Keratinocyte (primary cell): ENCODE results near the gene ACP6. TPM values are rescaled to one million over a fixed set of nuclear protein-coding genes. Genes with fewer than 3 reads are reported as not detected.

Experiments used
- DNase-seq: peaks from one replicate; pipeline ENCODE4 v3.0.0-alpha.2; 2011; ENCODE audit warnings: low read depth, missing footprints, low spot score
- FAIRE-seq: peaks from 2 replicates; lab custom pipeline; 2011; peaks lifted over from hg19 to GRCh38; lab: Jason Lieb, UNC
- H2AFZ ChIP-seq: 2 replicates; pipeline ENCODE4 v1.6.0; 2012; ENCODE audit warnings: low read length, control low read depth, inconsistent platforms; ENCODE audit not compliant: control insufficient read depth
- H3K27ac ChIP-seq: 2 replicates; pipeline ENCODE4 v1.5.1; 2011; ENCODE audit warnings: low read length; ENCODE audit not compliant: control insufficient read depth, insufficient read depth
- H3K27me3 ChIP-seq: 3 replicates; pipeline ENCODE4 v1.6.0; 2011; ENCODE audit warnings: low read length; ENCODE audit not compliant: control insufficient read depth, insufficient read depth; ENCODE audit errors: extremely low read depth
- H3K36me3 ChIP-seq, 2 experiments: 2 replicates in 1 of 2; 3 replicates in 1 of 2; pipeline ENCODE4 v1.5.1; 2011; ENCODE audit warnings: low read length in 2 of 2, mild to moderate bottlenecking in 1 of 2; ENCODE audit not compliant: control insufficient read depth in 2 of 2, insufficient read depth in 2 of 2; ENCODE audit errors: extremely low read depth in 1 of 2
- H3K4me1 ChIP-seq: 3 replicates; pipeline ENCODE4 v1.5.1; 2011; ENCODE audit warnings: low read length; ENCODE audit not compliant: control insufficient read depth, insufficient read depth; ENCODE audit errors: extremely low read depth
- H3K4me2 ChIP-seq: 3 replicates; pipeline ENCODE4 v1.6.0; 2011; ENCODE audit warnings: low read depth, low read length; ENCODE audit not compliant: control insufficient read depth, insufficient read depth; ENCODE audit errors: extremely low read depth
- H3K4me3 ChIP-seq, 3 experiments: fragments of 200-600 bp in 1 of 3; sonication (generic) in 1 of 3; 2 replicates in 2 of 3; 3 replicates in 1 of 3; pipeline ENCODE4 v1.5.1; 2011 to 2016; ENCODE audit warnings: low read length in 3 of 3, mild to moderate bottlenecking in 3 of 3, control low read depth in 2 of 3, inconsistent platforms in 1 of 3, low read depth in 1 of 3, mixed read lengths in 1 of 3, mixed run types in 1 of 3, moderate library complexity in 1 of 3; ENCODE audit not compliant: control insufficient read depth in 2 of 3, insufficient read depth in 2 of 3; ENCODE audit errors: extremely low read depth in 1 of 3
- H3K79me2 ChIP-seq: 2 replicates; pipeline ENCODE4 v1.6.0; 2012; ENCODE audit warnings: low read length; ENCODE audit not compliant: control insufficient read depth, insufficient read depth
- H3K9ac ChIP-seq: 3 replicates; pipeline ENCODE4 v1.6.0; 2011; ENCODE audit warnings: low read length; ENCODE audit not compliant: control insufficient read depth, insufficient read depth; ENCODE audit errors: extremely low read depth
- H3K9me1 ChIP-seq: 3 replicates; pipeline ENCODE4 v1.6.0; 2011; ENCODE audit warnings: low read length; ENCODE audit not compliant: control insufficient read depth, insufficient read depth; ENCODE audit errors: extremely low read depth
- H3K9me3 ChIP-seq: 2 replicates; pipeline ENCODE4 v1.5.1; 2012; ENCODE audit warnings: low read depth, low read length; ENCODE audit not compliant: control insufficient read depth
- H4K20me1 ChIP-seq: 3 replicates; pipeline ENCODE4 v1.6.0; 2011; ENCODE audit warnings: low read length; ENCODE audit not compliant: control insufficient read depth, insufficient read depth; ENCODE audit errors: extremely low read depth
- EZH2 ChIP-seq: IDR thresholded peaks from one replicate; pipeline ENCODE4 v1.6.1; 2012; ENCODE audit warnings: inconsistent platforms, mild to moderate bottlenecking, low read length, moderate library complexity
- dilution Hi-C: fragments of 300-500 bp; cut with MboI; formaldehyde crosslinking; loops from one replicate; pipeline ENCODE4 v1.7.0; 2020; ENCODE audit warnings: low sequenced_read_pairs; ENCODE audit not compliant: extremely low pct_ligation_motif_present
- polyA plus RNA-seq, 5 experiments: library from polyadenylated mRNA; depleted of rRNA in 3 of 5; stranded (reverse) in 3 of 5; stranded (forward) in 1 of 5; unstranded in 1 of 5; fragments of >200 nt; gene quantifications; 1 replicate in 1 of 5; 2 replicates in 3 of 5; 3 replicates in 1 of 5; pipeline versions ENCODE4 v1.2.1 to v1.2.3, GENCODE V29; 2011 to 2012; ENCODE audit warnings: missing spikeins in 2 of 5, low read depth in 1 of 5, low replicate concordance in 1 of 5
- TF ChIP-seq, protein P1 (sequence below), 3 experiments: IDR thresholded peaks in 1 of 3; conservative IDR thresholded peaks in 1 of 3; optimal IDR thresholded peaks in 1 of 3; 2 replicates in 2 of 3; 3 replicates in 1 of 3; pipeline versions ENCODE3 to v1.5.1; 2011; ENCODE audit warnings: low read length in 3 of 3, mild to moderate bottlenecking in 3 of 3, moderate library complexity in 2 of 3, control low read depth in 1 of 3, inconsistent platforms in 1 of 3; ENCODE audit not compliant: insufficient read depth in 2 of 3; ENCODE audit errors: extremely low read depth in 1 of 3

The ACP6 gene
- polyA plus RNA-seq, 1 donor (not counting 4 experiments of a cell fraction or from before 2014, with no cell fraction given) = 7.4 TPM

DNA sequence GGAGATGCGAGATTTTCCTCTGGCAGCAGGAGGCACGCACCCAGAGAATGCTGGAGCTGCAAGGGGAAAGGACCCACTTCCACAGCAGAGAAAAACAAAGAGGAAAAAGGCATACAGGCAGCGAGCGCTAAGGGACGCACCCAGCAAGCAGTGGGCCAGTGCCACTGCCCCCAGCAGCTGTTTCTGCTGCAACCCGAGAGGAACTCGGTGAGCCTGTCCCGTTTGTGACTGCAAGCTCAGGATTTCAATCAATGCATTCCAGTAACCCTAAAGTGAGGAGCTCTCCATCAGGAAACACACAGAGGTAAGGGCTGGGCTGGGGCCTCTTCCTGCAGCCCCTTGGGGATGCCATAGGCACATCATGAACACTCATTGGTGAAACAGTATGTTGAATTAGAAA is 58.7 kb downstream of the ACP6 start:
- Histone ChIP-seq H3K27me3 (no peaks in the 10 kb centered on the region), H3K4me2 (no peak overlapping the region), H3K4me1 (no peaks in the 10 kb centered on the region), H3K27ac (no peak overlapping the region), H2AFZ (no peak overlapping the region), H3K36me3 (peaks cover 5 to 7% of the 10 kb centered on the region in 2 experiments), H3K79me2 (no peaks in the 10 kb centered on the region), H3K4me3 (no peak overlapping the region), H3K9me3 (no peaks in the 10 kb centered on the region), H3K9me1 (no peaks in the 10 kb centered on the region), H4K20me1 (no peaks in the 10 kb centered on the region), H3K9ac (no peak overlapping the region)
- FAIRE-seq = no peak
- dilution Hi-C loops = no loop called here
- no peak for DNase-seq
- TF ChIP-seq, protein P1, sequence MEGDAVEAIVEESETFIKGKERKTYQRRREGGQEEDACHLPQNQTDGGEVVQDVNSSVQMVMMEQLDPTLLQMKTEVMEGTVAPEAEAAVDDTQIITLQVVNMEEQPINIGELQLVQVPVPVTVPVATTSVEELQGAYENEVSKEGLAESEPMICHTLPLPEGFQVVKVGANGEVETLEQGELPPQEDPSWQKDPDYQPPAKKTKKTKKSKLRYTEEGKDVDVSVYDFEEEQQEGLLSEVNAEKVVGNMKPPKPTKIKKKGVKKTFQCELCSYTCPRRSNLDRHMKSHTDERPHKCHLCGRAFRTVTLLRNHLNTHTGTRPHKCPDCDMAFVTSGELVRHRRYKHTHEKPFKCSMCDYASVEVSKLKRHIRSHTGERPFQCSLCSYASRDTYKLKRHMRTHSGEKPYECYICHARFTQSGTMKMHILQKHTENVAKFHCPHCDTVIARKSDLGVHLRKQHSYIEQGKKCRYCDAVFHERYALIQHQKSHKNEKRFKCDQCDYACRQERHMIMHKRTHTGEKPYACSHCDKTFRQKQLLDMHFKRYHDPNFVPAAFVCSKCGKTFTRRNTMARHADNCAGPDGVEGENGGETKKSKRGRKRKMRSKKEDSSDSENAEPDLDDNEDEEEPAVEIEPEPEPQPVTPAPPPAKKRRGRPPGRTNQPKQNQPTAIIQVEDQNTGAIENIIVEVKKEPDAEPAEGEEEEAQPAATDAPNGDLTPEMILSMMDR (optimal IDR thresholded peaks at IDR 0.05 in 1 of 3, IDR thresholded peaks at IDR 0.05 in 1 of 3, conservative IDR thresholded peaks at IDR 0.05 in 1 of 3; ENCODE audit: extremely low read depth in 1 of 3, insufficient read depth in 2 of 3, low read length in 3 of 3) = no peak
- no peak for TF ChIP-seq EZH2

DNA sequence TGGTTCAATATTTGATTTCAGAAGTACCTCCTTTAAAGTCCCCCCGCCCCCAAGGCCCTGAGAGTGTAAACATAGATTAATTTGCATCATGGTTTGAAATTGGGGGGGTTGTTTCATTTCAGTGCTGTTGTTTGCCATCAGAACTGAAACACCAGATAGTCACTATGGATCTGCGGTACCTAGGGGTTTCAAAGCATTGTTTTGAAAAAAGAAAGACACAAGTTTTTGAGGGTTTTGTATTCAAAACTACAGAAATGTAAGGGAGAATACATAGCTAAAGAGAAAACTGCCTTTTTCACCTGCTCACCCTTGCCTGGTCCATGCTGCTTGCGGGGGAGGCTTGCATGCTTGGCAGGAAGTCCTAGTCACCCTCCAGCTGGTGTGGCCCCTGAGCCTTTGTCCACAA is 59.3 kb downstream of the ACP6 start:
- DNase-seq (no peak), FAIRE-seq (no peak)
- Histone ChIP-seq H3K9me3 (no peaks in the 10 kb centered on the region), H4K20me1 (no peaks in the 10 kb centered on the region), H3K4me2 (no peak overlapping the region), H3K27me3 (no peaks in the 10 kb centered on the region), H3K36me3 (peaks cover 5 to 7% of the 10 kb centered on the region in 2 experiments), H3K79me2 (no peaks in the 10 kb centered on the region), H3K4me1 (no peaks in the 10 kb centered on the region), H3K9ac (no peak overlapping the region), H3K9me1 (no peaks in the 10 kb centered on the region), H2AFZ (no peak overlapping the region), H3K27ac (no peak overlapping the region), H3K4me3 (no peak overlapping the region)
- TF ChIP-seq, protein P1 (optimal IDR thresholded peaks at IDR 0.05 in 1 of 3, IDR thresholded peaks at IDR 0.05 in 1 of 3, conservative IDR thresholded peaks at IDR 0.05 in 1 of 3; ENCODE audit: extremely low read depth in 1 of 3, insufficient read depth in 2 of 3, low read length in 3 of 3) = no peak
- no peak for TF ChIP-seq EZH2
- dilution Hi-C loops = no loop called here
